HCT116 (cell line): ENCODE results near the gene KTN1. TPM values are rescaled to one million over a fixed set of nuclear protein-coding genes. Genes with fewer than 3 reads are reported as not detected.

Experiments
- ATAC-seq: fragments of 200-7000 bp; cut with Tn5 transposase; 2 replicates; pipeline ENCODE4 v1.9.1; 2020; ENCODE audit warnings: mild to moderate bottlenecking, moderate library complexity
- BruUV-seq: library from RNA; stranded (reverse); fragments of 400-500 nt; replicated peaks from 2 replicates; lab custom pipeline; 2021; lab: Mats Ljungman, UMichigan
- CTCF ChIA-PET: fragments of 300-600 bp; sonication (Branson Sonifier 250); formaldehyde crosslinking; loops from one replicate; lab custom pipeline; 2021; ENCODE audit warnings: antibody characterized with exemption; lab: Charles Lee
- POLR2A ChIA-PET: fragments of 300-600, 350-600 bp; sonication (Branson Sonifier 250); formaldehyde crosslinking; loops from one replicate; lab custom pipeline; 2021; ENCODE audit warnings: antibody characterized with exemption; lab: Charles Lee
- RAD21 ChIA-PET, 2 experiments: fragments of 300-600 bp; sonication (Branson Sonifier 250); formaldehyde crosslinking; loops; one replicate each; lab custom pipeline; 2023; ENCODE audit warnings: low total read pairs in 2 of 2; ENCODE audit not compliant: uncharacterized antibody in 2 of 2, unreplicated experiment in 2 of 2, low non-redundant PET in 1 of 2; lab: Charles Lee
- DNase-seq: peaks from one replicate; pipeline ENCODE4 v3.0.0-alpha.2; 2010; ENCODE audit warnings: low read depth, low spot score
- H2AFZ ChIP-seq: fragments of 200-600 bp; shearing (Covaris generic), sonication (generic); 2 replicates; pipeline ENCODE4 v1.6.1; 2017; ENCODE audit warnings: low read depth, mixed run types, mixed read lengths, antibody characterized with exemption, low read length; ENCODE audit not compliant: poor library complexity, severe bottlenecking
- H3K27ac ChIP-seq: 2 replicates; pipeline ENCODE4 v1.5.1; 2012; ENCODE audit warnings: low read depth, low read length
- H3K27me3 ChIP-seq: fragments of 200-600 bp; sonication (generic); 2 replicates; pipeline ENCODE4 v1.6.1; 2016; ENCODE audit warnings: mixed run types, low read length, mixed read lengths; ENCODE audit not compliant: insufficient read depth
- H3K36me3 ChIP-seq, 2 experiments: fragments of 200-500 bp in 1 of 2; fragments of 200-600 bp in 1 of 2; sonication (Bioruptor generic) in 1 of 2; sonication (generic) in 1 of 2; 2 replicates each; pipeline versions ENCODE4 v1.5.1 to v1.6.1; 2014 to 2016; ENCODE audit warnings: low read length in 2 of 2, inconsistent platforms in 1 of 2, mixed read lengths in 1 of 2, mixed run types in 1 of 2; ENCODE audit not compliant: insufficient read depth in 2 of 2, control insufficient read depth in 1 of 2
- H3K4me1 ChIP-seq, 2 experiments: fragments of 200-600 bp in 1 of 2; sonication (generic) in 1 of 2; 2 replicates each; pipeline versions ENCODE4 v1.5.1 to v1.6.1; 2012 to 2017; ENCODE audit warnings: low read length in 2 of 2, inconsistent platforms in 1 of 2, mild to moderate bottlenecking in 1 of 2, mixed read lengths in 1 of 2, mixed run types in 1 of 2, moderate library complexity in 1 of 2; ENCODE audit not compliant: insufficient read depth in 2 of 2, control insufficient read depth in 1 of 2
- H3K4me2 ChIP-seq: fragments of 200-600 bp; sonication (generic); 2 replicates; pipeline ENCODE4 v1.6.1; 2017; ENCODE audit warnings: mixed run types, low read length, mixed read lengths
- H3K4me3 ChIP-seq, 2 experiments: fragments of 200-600 bp in 1 of 2; sonication (generic) in 1 of 2; replicated peaks in 1 of 2; 2 replicates each; pipeline ENCODE4 v1.5.1; 2011 to 2016; ENCODE audit warnings: low read length in 2 of 2, control low read depth in 1 of 2, low read depth in 1 of 2, mild to moderate bottlenecking in 1 of 2, mixed read lengths in 1 of 2, mixed run types in 1 of 2
- H3K79me2 ChIP-seq: fragments of 200-600 bp; sonication (generic); 2 replicates; pipeline ENCODE4 v1.6.1; 2017; ENCODE audit warnings: mild to moderate bottlenecking, mixed run types, low read length, moderate library complexity, mixed read lengths; ENCODE audit not compliant: insufficient read depth
- H3K9ac ChIP-seq: fragments of 200-600 bp; sonication (generic); 2 replicates; pipeline ENCODE4 v1.6.1; 2016; ENCODE audit warnings: low read length, mixed read lengths
- H3K9me2 ChIP-seq: fragments of 200-600 bp; sonication (generic), shearing (Covaris generic); 2 replicates; pipeline ENCODE4 v1.6.1; 2017; ENCODE audit warnings: mixed run types, mild to moderate bottlenecking, moderate library complexity; ENCODE audit not compliant: insufficient read depth
- H3K9me3 ChIP-seq, 2 experiments: fragments of 200-500 bp in 1 of 2; fragments of 200-600 bp in 1 of 2; sonication (Bioruptor generic) in 1 of 2; sonication (generic) in 1 of 2; 2 replicates each; pipeline ENCODE4 v1.6.1; 2014 to 2017; ENCODE audit warnings: low read length in 2 of 2, mixed read lengths in 2 of 2, inconsistent platforms in 1 of 2, low read depth in 1 of 2, mild to moderate bottlenecking in 1 of 2, mixed run types in 1 of 2, moderate library complexity in 1 of 2; ENCODE audit not compliant: control insufficient read depth in 1 of 2, insufficient read depth in 1 of 2
- H4K20me1 ChIP-seq: fragments of 200-600 bp; sonication (generic), shearing (Covaris generic); 2 replicates; pipeline ENCODE4 v1.6.1; 2017; ENCODE audit warnings: mixed run types, mild to moderate bottlenecking, moderate library complexity; ENCODE audit not compliant: insufficient read depth
- CEBPB ChIP-seq: IDR thresholded peaks from 2 replicates; pipeline ENCODE4 v1.6.1; 2012; ENCODE audit warnings: low read depth
- EGR1 ChIP-seq: IDR thresholded peaks from 2 replicates; pipeline ENCODE4 v1.6.1; 2012; ENCODE audit warnings: low read depth
- EZH2 ChIP-seq: fragments of 200-600 bp; sonication (generic); IDR thresholded peaks from 2 replicates; pipeline ENCODE4 v1.6.1; 2017; ENCODE audit warnings: antibody characterized with exemption, mixed run types
- FOSL1 ChIP-seq: IDR thresholded peaks from 2 replicates; pipeline ENCODE4 v1.6.1; 2012; ENCODE audit warnings: low read depth
- RAD21 ChIP-seq: IDR thresholded peaks from 2 replicates; pipeline ENCODE4 v1.6.1; 2012; ENCODE audit warnings: low read depth, mild to moderate bottlenecking
- SIN3A ChIP-seq: IDR thresholded peaks from 2 replicates; pipeline ENCODE4 v1.6.1; 2012; ENCODE audit warnings: low read depth
- YY1 ChIP-seq: IDR thresholded peaks from 2 replicates; pipeline ENCODE4 v1.6.1; 2011; ENCODE audit warnings: low read length, low read depth, moderate library complexity, mild to moderate bottlenecking; ENCODE audit not compliant: insufficient replicate concordance; ENCODE audit errors: extremely low read depth
- ZFX ChIP-seq: fragments of 450-650 bp; IDR thresholded peaks from 2 replicates; pipeline ENCODE4 v1.6.1; 2017
- ZNF274 ChIP-seq: fragments of 200-500 bp; sonication (Bioruptor generic); IDR thresholded peaks from 2 replicates; pipeline ENCODE4 v1.6.1; 2014; ENCODE audit warnings: mild to moderate bottlenecking, low read depth, low read length, inconsistent platforms
- intact Hi-C: fragments of 100-400 bp; cut with micrococcal nuclease; formaldehyde crosslinking; loops from 2 replicates; pipeline ENCODE4 v1.10.0; 2022
- total RNA-seq: library from RNA; stranded (reverse); gene quantifications from one replicate; pipeline ENCODE4 v1.2.1, GENCODE V29; 2021; ENCODE audit not compliant: unreplicated experiment
- TF ChIP-seq, protein P1 (sequence below): IDR thresholded peaks from 2 replicates; pipeline ENCODE4 v1.6.1; 2012

KTN1 gene
- total RNA-seq, 1 experiment from 2014 or later: 105 TPM

DNA sequence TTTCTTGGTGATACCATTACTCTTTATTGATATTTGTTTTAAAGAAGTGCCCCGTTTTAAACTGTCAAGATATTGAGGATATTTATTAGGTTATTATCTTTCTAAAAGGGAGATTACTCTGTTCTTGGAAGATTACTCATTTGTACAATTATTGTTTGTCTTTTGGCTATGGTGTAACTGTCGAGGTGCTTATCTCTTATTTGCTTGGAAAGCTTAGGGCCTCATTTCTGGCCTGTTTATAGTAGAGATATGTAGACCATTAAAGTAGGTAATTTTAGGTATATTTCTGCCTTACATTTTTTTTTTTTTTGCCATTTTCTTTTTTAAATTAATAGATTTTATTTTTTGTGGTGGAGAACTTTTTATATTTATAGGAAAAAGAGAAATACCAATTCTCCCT lies 74.2 kb downstream of the KTN1 start:
- Histone ChIP-seq H4K20me1 (no peaks in the 10 kb centered on the region), H3K9me2 (no peaks in the 10 kb centered on the region), H3K79me2 (no peaks in the 10 kb centered on the region), H2AFZ (no peak overlapping the region), H3K9ac (no peak overlapping the region), H3K27ac (no peak overlapping the region), H3K36me3 (peaks cover 47 to 56% of the 10 kb centered on the region in 2 experiments), H3K4me2 (no peak overlapping the region), H3K4me3 (no peak overlapping the region), H3K4me1 (no peaks in the 10 kb centered on the region), H3K27me3 (no peaks in the 10 kb centered on the region), H3K9me3 (no peaks in the 10 kb centered on the region)
- ATAC-seq (no peak), DNase-seq (no peak)
- intact Hi-C loops: no loop called here
- BruUV-seq: no TSS peak
- no peak for TF ChIP-seq SIN3A
- TF ChIP-seq CEBPB: no peak
- TF ChIP-seq EGR1: no peak
- no peak for TF ChIP-seq YY1
- TF ChIP-seq ZNF274: no peak
- TF ChIP-seq ZFX: no peak
- TF ChIP-seq EZH2: no peak
- TF ChIP-seq, protein P1, sequence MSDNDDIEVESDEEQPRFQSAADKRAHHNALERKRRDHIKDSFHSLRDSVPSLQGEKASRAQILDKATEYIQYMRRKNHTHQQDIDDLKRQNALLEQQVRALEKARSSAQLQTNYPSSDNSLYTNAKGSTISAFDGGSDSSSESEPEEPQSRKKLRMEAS: no peak
- no peak for TF ChIP-seq FOSL1
- no peak for TF ChIP-seq RAD21
- ChIA-PET RAD21 (no interaction called here), POLR2A (no interaction called here), CTCF (no interaction called here)

DNA sequence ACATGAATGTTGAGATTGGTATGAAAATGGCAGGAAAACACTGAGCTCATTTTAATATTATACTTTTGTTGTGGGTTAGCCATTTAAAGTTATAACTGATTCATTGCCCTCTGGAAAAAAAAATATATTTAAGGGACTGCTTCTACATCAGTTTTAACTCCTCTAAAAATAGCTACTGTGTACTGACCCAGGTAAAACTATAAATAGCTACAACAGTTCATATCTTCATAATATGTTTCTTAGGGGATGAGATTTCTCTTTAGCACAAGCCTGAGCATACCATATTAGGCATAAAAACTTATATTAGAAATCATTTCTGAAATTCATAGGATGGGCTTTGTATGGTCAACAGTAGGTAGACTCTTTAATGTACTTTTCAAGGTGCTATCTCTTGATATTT lies 81.0 kb downstream of the KTN1 start:
- ChIA-PET CTCF (no interaction called here), POLR2A (no interaction called here), RAD21 (no interaction called here)
- Histone ChIP-seq H3K27ac (no peak overlapping the region), H3K79me2 (peaks cover 10% of the 10 kb centered on the region), H4K20me1 (0 out of 2 replicates have a peak, but pooled peaks cover 3% of the 10 kb centered on the region), H3K9ac (no peak overlapping the region), H3K9me3 (no peaks in the 10 kb centered on the region), H2AFZ (no peak overlapping the region), H3K36me3 (peaks cover 26 to 36% of the 10 kb centered on the region in 2 experiments), H3K4me1 (no peaks in the 10 kb centered on the region), H3K9me2 (no peaks in the 10 kb centered on the region), H3K27me3 (no peaks in the 10 kb centered on the region), H3K4me2 (no peak overlapping the region), H3K4me3 (no peak overlapping the region)
- ATAC-seq (no peak), DNase-seq (no peak)
- no TSS peak for BruUV-seq
- intact Hi-C loops: no loop called here
- no peak for TF ChIP-seq ZNF274
- no peak for TF ChIP-seq EZH2
- no peak for TF ChIP-seq CEBPB
- TF ChIP-seq ZFX: no peak
